Measurements from ENCODE around the gene LLPH. TPM values are rescaled to one million over a fixed set of nuclear protein-coding genes. Genes with fewer than 3 reads are reported as not detected.
A peak's percentile ranks its signal among the peaks of the same experiment; 100 is the strongest.

Gene LLPH
- total and polyA plus RNA-seq, 5 donors: 16.4 to 20.5 (median 17.3) TPM

DNA sequence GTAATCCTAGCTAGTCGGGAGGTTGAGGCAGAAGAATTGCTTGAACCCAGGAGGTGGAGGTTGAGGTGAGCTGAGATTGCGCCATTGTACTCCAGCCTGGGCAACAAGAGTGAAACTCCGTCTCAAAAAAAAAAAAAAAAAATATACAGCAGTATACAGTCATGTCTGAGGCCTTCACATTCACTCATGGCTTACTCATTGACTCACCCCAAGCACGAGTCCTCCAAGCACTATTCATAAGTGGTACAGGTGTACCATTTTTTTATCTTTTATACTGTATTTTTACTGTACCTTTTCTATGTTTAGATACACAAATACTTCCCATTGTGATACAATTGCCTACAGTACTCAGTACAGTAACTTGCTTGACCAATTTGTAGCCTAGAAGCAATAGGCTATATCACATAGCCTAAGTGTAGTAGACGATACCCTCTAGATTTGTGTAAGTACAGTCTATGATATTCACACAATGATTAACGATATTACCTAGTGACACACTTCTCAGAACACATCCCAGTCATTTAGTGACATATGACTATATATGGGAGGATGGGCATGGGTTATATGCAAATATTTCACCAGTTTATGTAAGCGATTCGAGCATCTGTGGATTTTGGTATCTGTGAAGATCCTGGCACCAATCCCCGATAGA is 12.2 kb downstream of the LLPH start:
- Histone ChIP-seq H3K4me1 (ENCODE audit: control insufficient read depth, insufficient read depth, low read length) (no peaks in the 10 kb centered on the region), H3K4me3 (ENCODE audit: low read length) (no peak overlapping the region), H3K27ac (ENCODE audit: low read length) (no peak overlapping the region), H3K9me3 (ENCODE audit: control insufficient read depth, low read length) (no peaks in the 10 kb centered on the region), H3K27me3 (ENCODE audit: control insufficient read depth, insufficient read depth) (no peaks in the 10 kb centered on the region)
- ATAC-seq (no peak), DNase-seq (no peak)
- intact Hi-C loops (cut with DNase I): no loop called here
- 95% methylated on average over 9 of the region's 9 CpGs for WGBS

DNA sequence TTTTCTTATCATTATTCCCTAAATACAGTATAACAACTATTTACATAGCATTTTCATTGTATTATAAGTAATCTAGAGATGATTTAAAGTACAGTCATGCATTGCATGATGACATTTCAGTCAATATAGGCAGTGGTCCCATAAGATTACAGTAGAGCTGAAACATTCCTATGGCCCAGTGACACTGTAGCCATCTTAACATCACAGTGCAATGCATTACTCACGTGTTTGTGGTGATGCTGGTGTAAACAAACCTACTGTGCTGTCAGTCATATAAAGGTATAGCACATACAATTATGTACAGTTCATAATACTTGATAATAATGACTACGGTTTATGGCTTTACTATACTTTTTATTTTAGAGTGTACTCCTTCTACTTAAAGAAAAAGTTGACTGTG is 13.3 kb downstream of the LLPH start:
- no peak overlapping the region for H3K4me3 ChIP-seq (ENCODE audit: low read length)
- H3K4me1 ChIP-seq (ENCODE audit: control insufficient read depth, insufficient read depth, low read length): no peaks in the 10 kb centered on the region
- ATAC-seq (no peak), DNase-seq (no peak)
- no peaks in the 10 kb centered on the region for H3K27me3 ChIP-seq (ENCODE audit: control insufficient read depth, insufficient read depth)
- WGBS: 91% methylated on average over 2 of the region's 2 CpGs
- no peak overlapping the region for H3K27ac ChIP-seq (ENCODE audit: low read length)
- no peaks in the 10 kb centered on the region for H3K9me3 ChIP-seq (ENCODE audit: control insufficient read depth, low read length)
- intact Hi-C loops (cut with DNase I): no loop called here

DNA sequence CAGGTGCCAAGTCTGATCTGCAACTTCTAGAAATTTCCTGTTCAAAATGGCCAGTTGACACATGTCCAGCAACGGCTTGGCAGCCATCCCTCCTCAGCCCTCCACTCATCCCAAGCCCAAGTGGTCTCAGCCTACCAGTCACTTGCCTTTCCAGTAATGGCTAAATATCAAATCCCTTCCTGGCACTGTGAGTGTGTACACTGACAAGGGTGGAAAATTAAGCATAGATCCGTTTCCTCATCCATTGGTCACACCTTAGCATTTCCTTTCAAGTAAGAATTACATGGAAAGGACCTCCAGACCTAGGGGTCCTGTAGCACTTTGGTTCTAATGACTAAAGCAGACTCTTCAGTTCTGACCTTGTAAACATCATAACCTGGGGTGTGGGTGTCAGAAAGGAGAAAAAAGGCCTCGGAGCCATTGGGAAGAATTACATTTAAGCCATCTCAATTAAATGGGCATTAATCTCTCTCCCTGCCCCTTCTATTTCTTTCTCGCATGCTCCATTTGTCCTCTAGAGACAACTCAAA is 15.4 kb downstream of the LLPH start:
- DNase-seq (no peak), ATAC-seq (peak in 1 of 2 donors; percentile 39)
- intact Hi-C loops (cut with DNase I): no loop called here
- Histone ChIP-seq H3K4me1 (ENCODE audit: control insufficient read depth, insufficient read depth, low read length) (no peaks in the 10 kb centered on the region), H3K27ac (ENCODE audit: low read length) (no peak overlapping the region), H3K9me3 (ENCODE audit: control insufficient read depth, low read length) (no peaks in the 10 kb centered on the region), H3K27me3 (ENCODE audit: control insufficient read depth, insufficient read depth) (no peaks in the 10 kb centered on the region), H3K4me3 (ENCODE audit: low read length) (no peak overlapping the region)
- WGBS: 66% methylated on average over 4 of the region's 4 CpGs

DNA sequence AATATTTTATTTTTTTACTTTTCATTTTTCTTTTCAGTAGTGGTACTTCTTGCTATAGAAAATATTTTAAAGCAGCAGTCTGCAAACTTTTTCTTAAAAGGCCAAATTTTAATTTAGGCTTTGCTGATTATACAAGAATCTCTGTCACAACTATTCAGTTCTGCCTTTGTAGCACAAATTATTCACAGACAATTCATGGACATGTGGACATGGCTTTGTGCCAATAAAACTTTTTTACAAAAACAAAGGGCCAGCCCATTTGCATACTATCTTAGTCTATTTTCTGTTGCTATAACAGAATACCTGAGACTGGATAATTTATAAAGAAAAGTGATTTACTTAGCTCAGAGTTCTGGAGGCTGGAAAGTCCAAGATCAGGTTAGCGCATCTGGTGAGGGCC is 17.1 kb downstream of the LLPH start:
- H3K27ac ChIP-seq (ENCODE audit: low read length): no peak overlapping the region

DNA sequence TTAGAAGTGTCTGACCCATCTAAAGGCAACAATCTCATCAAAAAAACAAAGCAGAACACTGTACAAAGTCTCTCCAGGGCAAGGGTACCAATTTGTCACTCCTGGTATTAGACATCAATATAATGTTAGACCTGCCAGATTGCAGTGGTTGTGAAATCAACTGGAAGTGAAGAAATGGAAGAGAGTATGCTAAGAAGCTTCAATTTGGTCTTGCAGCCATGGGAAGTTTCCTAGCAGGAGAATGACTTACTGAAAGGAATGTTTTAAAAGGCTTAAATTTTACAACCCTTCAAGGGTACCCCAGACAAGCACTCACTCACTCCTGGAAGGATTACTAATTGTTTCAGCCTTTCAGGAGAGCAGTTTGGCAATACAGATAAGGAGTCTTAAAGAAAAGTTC is 18.9 kb downstream of the LLPH start:
- Histone ChIP-seq H3K27me3 (ENCODE audit: control insufficient read depth, insufficient read depth) (no peaks in the 10 kb centered on the region), H3K4me3 (ENCODE audit: low read length) (no peak overlapping the region), H3K9me3 (ENCODE audit: control insufficient read depth, low read length) (no peaks in the 10 kb centered on the region), H3K27ac (ENCODE audit: low read length) (no peak overlapping the region), H3K4me1 (ENCODE audit: control insufficient read depth, insufficient read depth, low read length) (no peaks in the 10 kb centered on the region)
- DNase-seq: no peak
- no peak for ATAC-seq
- intact Hi-C loops (cut with DNase I): no loop called here

More for the DNA sequence above, 17.1 kb downstream of the LLPH start:
- Histone ChIP-seq H3K27me3 (ENCODE audit: control insufficient read depth, insufficient read depth) (no peaks in the 10 kb centered on the region), H3K4me1 (ENCODE audit: control insufficient read depth, insufficient read depth, low read length) (no peaks in the 10 kb centered on the region), H3K9me3 (ENCODE audit: control insufficient read depth, low read length) (no peaks in the 10 kb centered on the region), H3K4me3 (ENCODE audit: low read length) (no peak overlapping the region)
- WGBS: 100% methylated on average over 1 of the region's 1 CpG
- DNase-seq (no peak), ATAC-seq (no peak)
- intact Hi-C loops (cut with DNase I): no loop called here

DNA sequence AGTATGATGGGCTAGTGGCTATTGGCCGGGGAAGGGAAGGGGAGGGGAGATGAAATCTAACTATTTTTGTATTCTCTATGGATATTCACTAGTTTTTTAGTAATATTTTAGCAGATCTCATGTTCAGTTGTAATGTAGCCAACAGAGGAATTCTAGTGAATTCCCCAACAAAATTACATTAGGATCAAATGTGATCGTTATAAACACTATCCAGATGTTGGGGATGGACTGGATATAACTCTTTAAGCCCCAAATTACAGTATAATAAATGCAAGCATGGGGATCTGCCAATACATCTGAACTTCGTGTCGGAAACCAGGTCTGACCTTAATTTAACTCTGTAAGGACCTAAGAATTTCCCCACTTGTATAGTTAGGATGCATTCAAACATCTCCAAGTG is 21.5 kb downstream of the LLPH start:
- H3K9me3 ChIP-seq (ENCODE audit: control insufficient read depth, low read length): no peaks in the 10 kb centered on the region
- no peaks in the 10 kb centered on the region for H3K27me3 ChIP-seq (ENCODE audit: control insufficient read depth, insufficient read depth)
- no peak for ATAC-seq
- intact Hi-C loops (cut with DNase I): loop anchor here in 1 of 4 donors (10.0 kb wide), 1 partner anchor 1214 kb away; no protein-coding TSS in a partner anchor
- H3K4me1 ChIP-seq (ENCODE audit: control insufficient read depth, insufficient read depth, low read length): no peaks in the 10 kb centered on the region
- WGBS: 81% methylated on average over 4 of the region's 4 CpGs
- DNase-seq: no peak
- H3K4me3 ChIP-seq (ENCODE audit: low read length): no peak overlapping the region
- no peak overlapping the region for H3K27ac ChIP-seq (ENCODE audit: low read length)

DNA sequence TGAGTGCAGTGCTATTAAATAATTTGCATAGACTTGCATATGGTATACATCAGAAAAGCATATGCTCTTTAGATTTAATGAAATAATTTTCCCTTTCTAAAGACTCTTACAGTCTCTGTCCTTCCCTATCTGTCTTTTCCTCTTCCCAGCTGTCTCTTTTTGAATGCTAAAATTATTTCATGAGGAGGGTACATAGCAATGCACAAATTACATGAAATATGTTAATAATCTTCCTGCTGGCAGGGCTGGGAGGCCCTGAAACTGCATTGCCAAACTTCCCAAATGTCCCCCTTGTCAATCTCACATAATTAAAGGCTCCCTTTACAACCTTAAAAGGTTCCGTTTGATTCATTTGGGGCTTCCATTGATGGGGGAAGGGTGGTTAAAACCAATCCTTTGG is 22.2 kb downstream of the LLPH start:
- no peak for ATAC-seq
- intact Hi-C loops (cut with DNase I): loop anchor here in 1 of 4 donors (10.0 kb wide), 1 partner anchor 1214 kb away; no protein-coding TSS in a partner anchor
- no peaks in the 10 kb centered on the region for H3K9me3 ChIP-seq (ENCODE audit: control insufficient read depth, low read length)

DNA sequence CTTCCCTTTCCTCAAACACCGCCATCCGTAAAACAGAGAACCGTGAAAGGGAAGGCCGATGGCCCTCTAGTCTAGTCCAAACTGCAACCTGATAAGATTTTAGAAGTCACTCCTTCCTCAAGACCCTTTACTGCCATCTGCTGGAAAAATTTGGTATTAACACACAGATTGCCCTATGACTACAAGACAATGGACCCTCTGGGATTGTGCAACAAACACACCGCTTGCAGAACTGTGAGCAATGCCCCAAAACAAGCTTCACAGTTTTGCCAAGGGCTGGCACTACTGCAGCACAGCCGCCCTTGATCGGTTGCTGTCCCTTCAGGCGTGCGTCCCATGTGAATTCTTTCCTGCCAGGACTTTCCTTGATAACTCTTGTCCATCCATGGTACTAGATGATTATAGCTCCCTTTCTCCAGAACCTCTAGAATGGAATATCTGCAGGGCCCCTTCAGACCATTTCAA is 23.1 kb downstream of the LLPH start:
- WGBS: 27% methylated on average over 9 of the region's 9 CpGs
- Histone ChIP-seq H3K27ac (ENCODE audit: low read length) (no peak overlapping the region), H3K4me3 (ENCODE audit: low read length) (no peak overlapping the region), H3K27me3 (ENCODE audit: control insufficient read depth, insufficient read depth) (no peaks in the 10 kb centered on the region), H3K4me1 (ENCODE audit: control insufficient read depth, insufficient read depth, low read length) (no peaks in the 10 kb centered on the region), H3K9me3 (ENCODE audit: control insufficient read depth, low read length) (no peaks in the 10 kb centered on the region)
- peak in 2 of 3 donors; percentile 31 to 52 for DNase-seq
- intact Hi-C loops (cut with DNase I): loop anchor here in 1 of 4 donors (10.0 kb wide), 1 partner anchor 1213 kb away; no protein-coding TSS in a partner anchor
- peak; percentile 83 to 87 for ATAC-seq

More for the DNA sequence above, 22.2 kb downstream of the LLPH start:
- Histone ChIP-seq H3K4me1 (ENCODE audit: control insufficient read depth, insufficient read depth, low read length) (no peaks in the 10 kb centered on the region), H3K4me3 (ENCODE audit: low read length) (no peak overlapping the region), H3K27ac (ENCODE audit: low read length) (no peak overlapping the region), H3K27me3 (ENCODE audit: control insufficient read depth, insufficient read depth) (no peaks in the 10 kb centered on the region)
- no peak for DNase-seq
- 88% methylated on average over 1 of the region's 1 CpG for WGBS

DNA sequence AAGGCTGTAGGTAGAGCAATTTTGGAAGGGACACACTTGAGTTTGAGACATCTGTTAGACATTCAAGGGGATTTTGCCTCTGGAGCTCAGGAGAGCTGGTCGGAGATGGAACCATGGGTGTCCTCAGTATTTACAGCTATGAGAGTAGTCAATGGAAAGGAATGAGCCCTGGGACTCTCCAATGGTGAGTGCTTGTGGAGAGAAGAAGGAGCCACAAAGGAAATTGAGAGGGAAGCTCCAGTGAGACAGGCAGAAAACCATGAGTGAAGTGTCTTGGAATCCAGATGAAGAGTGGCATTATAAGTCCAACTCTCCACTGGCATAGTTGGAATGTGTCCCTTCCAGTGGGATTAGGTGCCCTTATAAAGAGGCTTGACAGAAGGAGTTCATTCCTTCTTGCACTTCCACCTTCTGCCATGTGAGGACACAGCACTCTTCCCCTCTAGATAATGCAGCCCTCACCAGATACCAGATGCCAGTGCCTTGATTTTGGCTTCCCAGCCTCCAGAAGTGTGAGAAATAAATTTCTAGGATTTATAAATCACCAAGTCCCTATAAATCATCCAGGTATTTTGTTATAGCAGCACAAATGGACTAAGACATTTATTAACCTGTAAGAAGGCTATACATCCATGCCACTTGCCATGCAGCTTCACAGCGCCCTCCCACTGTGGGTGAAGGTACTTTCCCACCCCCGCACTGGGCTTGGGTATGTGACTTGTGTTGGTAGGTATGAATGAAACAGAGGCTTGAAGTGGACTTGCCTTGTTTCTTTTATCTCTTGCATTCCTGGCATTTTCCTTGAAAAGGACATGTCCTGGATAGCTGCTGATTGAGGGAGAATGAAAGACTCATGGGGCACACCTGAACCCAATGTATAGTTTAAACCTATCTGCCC is 27.3 kb downstream of the LLPH start:
- intact Hi-C loops (cut with DNase I): loop anchor here in 1 of 4 donors (10.0 kb wide), 1 partner anchor 1208 kb away; no protein-coding TSS in a partner anchor
- H3K27me3 ChIP-seq (ENCODE audit: control insufficient read depth, insufficient read depth): no peaks in the 10 kb centered on the region
- H3K27ac ChIP-seq (ENCODE audit: low read length): no peak overlapping the region
- 86% methylated on average over 3 of the region's 3 CpGs for WGBS
- H3K9me3 ChIP-seq (ENCODE audit: control insufficient read depth, low read length): no peaks in the 10 kb centered on the region
- ATAC-seq (no peak), DNase-seq (no peak)
- H3K4me3 ChIP-seq (ENCODE audit: low read length): no peak overlapping the region
- H3K4me1 ChIP-seq (ENCODE audit: control insufficient read depth, insufficient read depth, low read length): no peaks in the 10 kb centered on the region

DNA sequence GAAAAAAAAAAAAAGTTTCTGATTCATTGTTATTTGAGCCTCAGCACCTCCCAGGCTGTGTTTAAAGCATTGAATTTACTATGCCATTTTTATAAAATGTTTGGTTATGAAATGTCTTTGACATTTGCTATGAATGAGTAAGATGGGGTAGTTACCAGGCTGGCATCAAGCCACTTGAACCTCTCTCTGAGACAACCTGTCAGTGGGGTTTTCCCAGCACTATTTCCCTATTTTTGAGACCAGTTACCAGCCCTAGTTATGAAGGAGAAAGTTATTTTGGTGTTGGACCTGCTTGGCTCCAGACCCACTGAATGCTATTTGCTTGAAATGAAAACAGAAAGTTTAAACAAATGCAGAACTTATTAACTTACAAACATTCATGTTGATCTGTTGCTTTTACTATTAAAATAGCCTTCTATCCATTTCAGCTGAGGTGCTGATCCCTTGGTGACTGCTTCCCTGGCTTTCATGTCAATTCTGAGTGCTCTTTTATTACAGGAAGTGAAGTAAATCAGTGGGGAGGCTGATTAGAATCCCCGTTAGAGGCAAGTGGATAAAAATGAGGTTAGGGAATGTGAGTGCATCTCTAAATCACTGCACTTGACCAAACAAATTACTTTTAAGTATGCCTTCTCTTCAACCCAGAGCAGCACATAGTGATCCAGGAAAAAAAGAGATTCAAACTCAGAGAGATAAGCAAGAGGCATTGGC is 37.8 kb downstream of the LLPH start:
- H3K4me3 ChIP-seq (ENCODE audit: low read length): no peak overlapping the region
- no peaks in the 10 kb centered on the region for H3K4me1 ChIP-seq (ENCODE audit: control insufficient read depth, insufficient read depth, low read length)
- no peaks in the 10 kb centered on the region for H3K9me3 ChIP-seq (ENCODE audit: control insufficient read depth, low read length)
- ATAC-seq (no peak), DNase-seq (no peak)
- intact Hi-C loops (cut with DNase I): no loop called here
- WGBS: 4% methylated on average over 1 of the region's 1 CpG
- H3K27ac ChIP-seq (ENCODE audit: low read length): no peak overlapping the region
- H3K27me3 ChIP-seq (ENCODE audit: control insufficient read depth, insufficient read depth): no peaks in the 10 kb centered on the region

Data from right cardiac atrium (tissue), 5 donors.